Measurements from ENCODE around the gene VAC14. TPM values are rescaled to one million over a fixed set of nuclear protein-coding genes. Genes with fewer than 3 reads are reported as not detected.

The VAC14 gene
- total RNA-seq, 1 experiment from 2014 or later: 49.9 TPM

DNA sequence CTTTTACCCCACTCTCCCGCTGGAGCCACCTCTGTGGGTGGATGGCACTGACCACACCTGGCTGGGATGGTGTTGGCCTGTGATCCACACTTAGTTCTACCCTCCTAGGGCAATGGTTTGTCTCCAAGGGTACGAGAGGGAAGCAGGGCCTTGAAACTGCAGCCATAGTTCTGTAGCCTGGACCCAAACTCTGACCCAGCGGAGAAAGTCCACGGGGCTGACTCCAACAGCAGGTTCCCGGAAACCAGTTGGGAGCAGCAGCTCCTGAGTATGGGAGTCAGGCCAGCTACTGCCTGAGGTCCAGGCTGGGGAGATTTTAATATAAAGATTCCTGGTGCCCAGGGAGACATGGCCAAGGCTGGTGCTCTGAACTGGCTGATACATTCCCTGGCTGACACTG lies 91.5 kb downstream of the VAC14 start:
- no CpG with 5 or more reads among the region's 5 CpGs for WGBS (ENCODE audit: extremely low coverage, insufficient read length, low lambda C conversion rate)
- peaks cover 7% of the 10 kb centered on the region; the same call in 1 of the 2 replicates for H3K4me1 ChIP-seq (ENCODE audit: insufficient read depth, low read length)
- no peak overlapping the region for H2BK12ac ChIP-seq (ENCODE audit: insufficient read length, low read depth, low read length)
- H3K79me2 ChIP-seq (ENCODE audit: insufficient read depth, low read length): no peaks in the 10 kb centered on the region
- no peak overlapping the region for H4K8ac ChIP-seq (replicated peaks; ENCODE audit: insufficient read length, low read depth, low read length)
- TF ChIP-seq, protein P1, sequence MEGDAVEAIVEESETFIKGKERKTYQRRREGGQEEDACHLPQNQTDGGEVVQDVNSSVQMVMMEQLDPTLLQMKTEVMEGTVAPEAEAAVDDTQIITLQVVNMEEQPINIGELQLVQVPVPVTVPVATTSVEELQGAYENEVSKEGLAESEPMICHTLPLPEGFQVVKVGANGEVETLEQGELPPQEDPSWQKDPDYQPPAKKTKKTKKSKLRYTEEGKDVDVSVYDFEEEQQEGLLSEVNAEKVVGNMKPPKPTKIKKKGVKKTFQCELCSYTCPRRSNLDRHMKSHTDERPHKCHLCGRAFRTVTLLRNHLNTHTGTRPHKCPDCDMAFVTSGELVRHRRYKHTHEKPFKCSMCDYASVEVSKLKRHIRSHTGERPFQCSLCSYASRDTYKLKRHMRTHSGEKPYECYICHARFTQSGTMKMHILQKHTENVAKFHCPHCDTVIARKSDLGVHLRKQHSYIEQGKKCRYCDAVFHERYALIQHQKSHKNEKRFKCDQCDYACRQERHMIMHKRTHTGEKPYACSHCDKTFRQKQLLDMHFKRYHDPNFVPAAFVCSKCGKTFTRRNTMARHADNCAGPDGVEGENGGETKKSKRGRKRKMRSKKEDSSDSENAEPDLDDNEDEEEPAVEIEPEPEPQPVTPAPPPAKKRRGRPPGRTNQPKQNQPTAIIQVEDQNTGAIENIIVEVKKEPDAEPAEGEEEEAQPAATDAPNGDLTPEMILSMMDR (conservative IDR thresholded peaks at IDR 0.05): no peak
- H2BK15ac ChIP-seq (ENCODE audit: low read depth, low read length): no peak overlapping the region
- no peak for DNase-seq
- no peak overlapping the region for H3K18ac ChIP-seq (ENCODE audit: insufficient read length, low read depth, low read length)
- no peak overlapping the region for H3K4ac ChIP-seq (ENCODE audit: low read depth, low read length)
- Mint-ChIP-seq H3K9me3 (no peaks in the 10 kb centered on the region; a peak in 1 of 5 replicates), H3K4me1 (peaks cover 51 to 55% of the 10 kb centered on the region in 2 experiments), H3K4me3 (no peak overlapping the region), H3K36me3 (ENCODE audit: insufficient read depth in 1 of 3, low read depth in 3 of 3) (peaks cover 4 to 9% (median 7%) of the 10 kb centered on the region in 3 experiments; a peak in 4 of 7 replicates), H3K27ac (peak overlapping the region in 1 of 3 experiments; percentile 62; a peak in 2 of 7 replicates), H3K27me3 (ENCODE audit: low read depth) (no peaks in the 10 kb centered on the region; the same call in 1 of the 2 replicates)
- no peak overlapping the region for H3K4me2 ChIP-seq (ENCODE audit: insufficient read depth, insufficient read length, low read length)
- no peaks in the 10 kb centered on the region for H3K9me3 ChIP-seq (ENCODE audit: control insufficient read depth, low read depth, low read length)
- H2BK120ac ChIP-seq (ENCODE audit: low read depth, low read length, poor library complexity, severe bottlenecking): no peak overlapping the region
- no peaks in the 10 kb centered on the region for H3K27me3 ChIP-seq (ENCODE audit: insufficient read depth, low read length)
- no peak overlapping the region for H3K56ac ChIP-seq (ENCODE audit: insufficient read length, low read depth, low read length)
- no peak overlapping the region for H2AFZ ChIP-seq (ENCODE audit: low read length)
- H2BK5ac ChIP-seq (ENCODE audit: insufficient read length, low read length): no peak overlapping the region
- H2BK20ac ChIP-seq (ENCODE audit: low read depth, low read length, poor library complexity, severe bottlenecking): no peak overlapping the region
- H3K9ac ChIP-seq (ENCODE audit: extremely low read depth, insufficient read length, low read length): no peak overlapping the region
- H3K23me2 ChIP-seq (ENCODE audit: insufficient read length, low read depth, low read length, poor library complexity, severe bottlenecking): no peaks in the 10 kb centered on the region
- no peak overlapping the region for H3K23ac ChIP-seq (ENCODE audit: insufficient read length, low read depth, low read length)
- no peak overlapping the region for H3K14ac ChIP-seq (ENCODE audit: insufficient read depth, low read length)
- no peak overlapping the region for H3T11ph ChIP-seq (ENCODE audit: low read length)
- H3K27ac ChIP-seq (ENCODE audit: insufficient read length, low read depth, low read length): no peak overlapping the region
- no peak overlapping the region for H4K5ac ChIP-seq (ENCODE audit: insufficient read length, low read depth, low read length)
- no peak overlapping the region for H2AK5ac ChIP-seq (ENCODE audit: insufficient read length, low read length)
- H3K79me1 ChIP-seq (ENCODE audit: insufficient read depth, low read depth, low read length, poor library complexity, severe bottlenecking): no peaks in the 10 kb centered on the region
- H4K20me1 ChIP-seq (ENCODE audit: control insufficient read depth, insufficient read depth, insufficient read length): no peaks in the 10 kb centered on the region
- H4K91ac ChIP-seq (ENCODE audit: insufficient read length, low read depth, low read length): peak overlapping the region; percentile 15
